Inferior parietal cortex (tissue), 1 donor: ENCODE measurements around the gene KRT79.

Experiments used
- DNase-seq: peaks from one replicate; pipeline ENCODE4 v3.0.0-alpha.2; 2016; ENCODE audit errors: extremely low spot score

Gene KRT79

DNA sequence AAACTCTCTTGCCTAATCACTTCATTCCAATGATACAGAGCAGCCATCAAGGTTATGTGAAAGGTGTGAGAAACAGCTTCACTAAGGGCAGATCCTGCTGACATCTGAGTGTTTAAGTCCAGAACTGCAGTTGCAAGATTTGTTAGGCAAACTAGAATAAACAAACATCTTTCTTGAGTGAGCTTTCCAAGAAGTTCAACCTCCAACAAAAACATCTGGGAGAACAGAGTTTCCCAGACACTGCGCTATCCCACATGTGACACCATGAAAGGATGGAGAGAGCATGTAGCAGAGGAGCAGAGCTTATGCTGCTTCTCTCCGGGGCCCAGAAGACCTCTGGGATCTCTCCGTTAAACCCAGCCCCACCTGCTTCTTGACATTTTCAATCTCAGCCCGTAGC, 62.6 kb downstream of the KRT79 start:
- DNase-seq: no peak
